NCI-H2029 treated with DMSO at 0.1 percent for 48 hours (cell line): Measurements from ENCODE around the gene CBFA2T2.
"Not testable (repeated sequence)": the region's sequence is repeated elsewhere in the genome, so short reads cannot be mapped to it uniquely, and the experiment has no call there.

Experiments used
- DNase-seq: peaks from one replicate; lab custom pipeline; 2025; lab: John Stamatoyannopoulos, UW

Gene CBFA2T2

GRCh38 chr20:33470866-33471265, 19.0 kb upstream of the CBFA2T2 start:
- no peak for DNase-seq

GRCh38 chr20:33472868-33473435, 16.9 kb upstream of the CBFA2T2 start:
- no peak for DNase-seq

DNA sequence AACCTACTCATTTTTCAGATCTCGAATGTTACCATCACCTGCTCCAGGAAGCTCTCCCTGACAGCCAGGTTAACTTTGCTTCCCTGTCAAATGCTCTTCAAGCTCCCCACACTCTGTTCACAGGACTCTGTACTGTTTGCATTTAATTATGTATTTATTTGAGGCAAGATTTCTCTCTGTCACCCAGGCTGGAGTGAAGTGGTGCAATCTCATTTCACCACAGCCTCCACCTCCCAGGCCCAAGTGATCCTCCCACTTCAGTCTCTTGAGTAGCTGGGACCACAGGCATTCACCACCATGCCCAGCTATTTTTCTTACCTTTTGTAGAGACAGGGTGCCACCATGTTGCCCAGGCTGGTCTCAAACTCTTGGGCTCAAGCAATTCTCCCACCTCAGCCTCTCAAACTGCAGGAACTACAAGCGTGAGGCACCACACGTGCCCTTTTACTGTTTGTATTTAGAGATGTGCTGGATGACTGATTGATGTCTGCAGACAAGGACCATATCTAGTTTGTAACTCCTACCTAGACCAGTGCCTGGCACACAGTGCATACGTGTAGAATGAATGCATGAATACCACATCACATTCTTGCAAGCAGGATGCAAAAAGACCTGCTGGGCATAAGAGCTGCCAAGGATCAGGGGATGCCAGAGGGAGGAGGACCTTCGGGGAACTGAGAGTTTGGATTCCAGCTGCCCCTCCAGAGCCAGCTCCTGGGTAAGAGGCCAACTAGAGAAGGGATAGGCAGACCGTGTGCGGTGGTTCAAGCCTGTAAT, 15.6 kb upstream of the CBFA2T2 start:
- DNase-seq = peak; percentile 69

DNA sequence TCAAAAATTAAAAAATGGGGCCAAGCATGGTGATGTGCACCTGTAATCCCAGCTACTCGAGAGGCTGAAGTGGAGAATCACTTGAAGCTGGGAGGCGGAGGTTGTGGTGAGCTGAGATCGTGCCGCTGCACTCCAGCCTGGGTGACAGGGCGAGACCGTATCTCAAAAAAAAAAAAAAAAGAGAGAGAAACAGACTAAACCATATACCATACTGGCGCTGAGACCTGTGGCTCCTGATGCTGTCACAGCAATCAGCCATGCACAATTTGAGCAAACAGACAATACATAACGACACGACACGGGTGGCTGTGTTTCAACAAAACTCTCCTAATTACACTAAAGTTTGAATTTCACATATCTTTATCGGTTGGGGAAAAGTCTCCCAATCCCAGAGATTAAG, 14.9 kb upstream of the CBFA2T2 start:
- peak; percentile 53 for DNase-seq

GRCh38 chr20:33475381-33476152, 14.3 kb upstream of the CBFA2T2 start:
- peak; percentile 47 for DNase-seq

GRCh38 chr20:33477386-33478234, 12.3 kb upstream of the CBFA2T2 start:
- DNase-seq = peak; percentile 79

- no peak for DNase-seq
These were observed 9.8 kb upstream of the CBFA2T2 start for GRCh38 chr20:33480048-33480447.

GRCh38 chr20:33481431-33481941, 8.4 kb upstream of the CBFA2T2 start:
- no peak for DNase-seq

DNA sequence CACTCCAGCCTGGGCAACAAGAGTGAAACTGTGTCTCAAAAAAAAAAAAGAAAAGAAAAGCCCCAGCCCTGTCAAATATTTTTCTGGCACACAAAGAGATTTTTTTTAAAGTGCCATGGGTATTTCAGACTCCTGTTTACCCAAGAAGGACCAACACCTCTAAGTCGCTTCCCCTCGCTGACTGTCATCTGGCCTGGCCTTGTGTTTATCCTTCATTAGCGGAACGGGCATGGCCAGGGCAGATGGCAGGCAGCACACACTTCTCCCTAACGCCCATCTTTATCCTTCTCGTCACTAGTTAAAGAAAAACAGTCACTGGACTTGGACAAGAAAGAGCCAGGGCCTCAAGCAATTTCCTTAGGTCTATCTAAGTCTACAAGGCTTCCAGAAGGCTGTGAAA, 7.3 kb upstream of the CBFA2T2 start:
- no peak for DNase-seq

GRCh38 chr20:33483186-33483585, 6.7 kb upstream of the CBFA2T2 start:
- not testable (repeated sequence) for DNase-seq

DNA sequence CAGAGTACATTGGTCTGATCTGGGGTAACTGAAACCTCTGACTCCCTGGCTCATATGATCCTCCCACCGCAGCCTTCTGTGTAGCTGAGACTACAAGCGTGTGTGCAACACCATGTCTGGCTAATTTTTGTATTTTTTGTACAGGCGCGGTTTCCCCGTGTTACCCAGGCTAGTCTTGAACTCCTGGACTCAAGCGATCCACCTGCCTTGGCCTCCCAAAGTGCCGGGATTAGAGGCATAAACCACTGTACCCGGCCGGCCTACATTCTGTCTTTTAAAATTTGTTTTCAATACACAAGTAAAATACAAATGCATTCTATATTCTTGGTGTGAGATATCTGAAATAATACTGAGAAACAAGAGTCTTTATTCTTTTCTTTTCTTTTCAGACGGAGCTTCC, 1.7 kb upstream of the CBFA2T2 start:
- no peak for DNase-seq

- DNase-seq = not testable (repeated sequence)
These were observed 1.0 kb upstream of the CBFA2T2 start for GRCh38 chr20:33488661-33489494.

- peak; percentile 96 for DNase-seq
These were observed 337 bp upstream of the CBFA2T2 start for GRCh38 chr20:33489495-33490022.

DNA sequence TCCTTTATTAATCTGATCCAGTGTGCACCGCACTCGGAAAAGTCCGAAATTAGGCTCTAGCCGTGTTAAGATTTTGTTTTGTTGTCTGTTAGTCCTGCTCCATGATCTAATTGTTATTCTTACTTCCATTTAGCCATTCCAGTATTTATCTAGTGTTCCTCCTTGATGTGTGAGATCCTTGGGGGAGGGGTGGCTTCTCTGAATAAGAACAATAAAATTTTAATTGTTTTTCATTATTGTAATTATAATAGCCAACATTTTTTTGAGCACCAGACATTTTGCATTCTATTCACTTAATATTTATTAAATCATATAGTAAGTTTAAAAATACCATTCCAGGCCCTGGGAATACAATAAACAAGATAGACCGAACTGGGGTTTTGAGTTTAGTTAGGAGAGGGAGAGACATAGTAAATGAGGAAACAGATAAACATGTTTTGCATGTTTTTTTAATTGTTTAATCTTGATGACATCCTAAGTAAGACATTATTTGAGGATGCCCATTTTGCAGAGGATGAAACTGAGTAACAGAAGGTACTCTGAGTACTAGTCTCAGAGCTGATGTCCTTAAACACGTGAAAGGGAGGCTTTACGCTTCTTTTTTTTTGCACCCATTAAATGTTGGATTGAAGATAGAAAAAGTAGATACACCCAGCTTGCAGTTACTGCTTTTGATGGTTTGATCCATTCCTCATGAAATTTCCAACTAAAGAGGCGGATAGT, 1.2 kb downstream of the CBFA2T2 start:
- no peak for DNase-seq

DNA sequence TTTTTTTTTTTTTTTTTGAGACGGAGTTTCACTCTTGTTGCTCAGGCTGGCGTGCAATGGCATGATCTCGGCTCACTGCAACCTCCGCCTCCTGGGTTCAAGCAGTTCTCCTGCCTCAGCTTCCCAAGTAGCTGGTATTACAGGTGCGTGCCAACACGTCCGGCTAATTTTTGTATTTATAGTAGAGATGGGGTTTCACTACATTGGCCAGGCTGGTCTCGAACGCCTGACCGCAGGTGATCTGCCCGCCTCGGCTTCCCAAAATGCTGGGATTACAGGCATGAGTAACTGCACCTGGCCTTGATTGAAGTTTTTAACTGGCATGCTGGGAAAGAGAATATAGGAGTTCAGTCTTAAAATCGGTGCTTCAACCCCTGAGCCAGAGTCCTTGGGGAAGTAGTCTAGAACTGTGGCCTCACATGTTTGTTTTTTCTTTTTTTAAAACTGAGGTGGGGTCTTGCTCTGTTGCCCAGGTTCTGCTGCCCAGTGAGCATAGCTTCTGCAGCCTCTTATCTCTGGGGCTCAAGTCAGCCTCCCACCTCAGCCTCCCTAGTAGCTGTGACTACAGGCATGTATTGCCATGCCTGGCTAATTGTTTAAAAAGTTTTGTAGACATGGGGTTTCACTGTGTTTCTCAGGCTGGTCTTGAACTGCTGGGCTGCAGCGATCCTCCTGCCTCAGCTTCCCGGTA, 3.3 kb downstream of the CBFA2T2 start:
- no peak for DNase-seq

DNA sequence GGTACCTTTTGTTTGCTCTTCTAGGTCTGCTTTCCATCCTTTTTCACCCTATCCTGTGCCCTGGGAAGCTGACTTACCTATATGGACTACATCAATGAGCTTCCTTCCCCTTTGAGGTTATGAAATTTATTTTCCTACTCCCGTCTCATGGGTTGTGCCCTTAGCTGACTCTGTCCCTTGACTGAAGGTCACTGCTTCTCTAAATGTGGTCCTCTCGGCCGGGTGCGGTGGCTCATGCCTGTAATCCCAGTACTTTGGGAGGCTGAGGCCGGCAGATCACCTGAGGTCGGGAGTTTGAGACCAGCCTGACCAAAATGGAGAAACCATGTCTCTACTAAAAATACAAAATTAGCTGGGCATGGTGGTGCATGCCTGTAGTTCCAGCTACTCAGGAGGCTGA, 6.9 kb downstream of the CBFA2T2 start:
- DNase-seq = not testable (repeated sequence)

- no peak for DNase-seq
These were observed 9.5 kb downstream of the CBFA2T2 start for GRCh38 chr20:33499355-33499754.

DNA sequence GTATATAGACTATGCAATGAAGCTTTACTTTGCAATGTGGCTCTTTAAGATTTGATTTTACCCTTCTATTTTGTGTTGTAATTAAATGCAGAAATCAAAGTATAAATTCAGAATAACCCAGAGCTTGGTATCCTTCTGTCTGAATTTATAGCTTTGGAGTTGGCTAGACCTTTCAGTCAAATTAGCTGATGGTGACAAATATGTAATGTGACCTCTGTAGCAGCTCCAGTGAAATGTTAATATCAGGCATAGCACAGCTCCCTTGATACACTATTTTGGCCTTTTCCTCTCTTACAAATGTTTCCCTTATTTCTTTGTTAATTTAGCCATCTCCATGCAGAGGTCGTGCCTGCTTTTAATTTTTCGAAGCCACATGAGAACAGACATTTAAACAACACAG, 11.1 kb downstream of the CBFA2T2 start:
- DNase-seq = no peak

DNA sequence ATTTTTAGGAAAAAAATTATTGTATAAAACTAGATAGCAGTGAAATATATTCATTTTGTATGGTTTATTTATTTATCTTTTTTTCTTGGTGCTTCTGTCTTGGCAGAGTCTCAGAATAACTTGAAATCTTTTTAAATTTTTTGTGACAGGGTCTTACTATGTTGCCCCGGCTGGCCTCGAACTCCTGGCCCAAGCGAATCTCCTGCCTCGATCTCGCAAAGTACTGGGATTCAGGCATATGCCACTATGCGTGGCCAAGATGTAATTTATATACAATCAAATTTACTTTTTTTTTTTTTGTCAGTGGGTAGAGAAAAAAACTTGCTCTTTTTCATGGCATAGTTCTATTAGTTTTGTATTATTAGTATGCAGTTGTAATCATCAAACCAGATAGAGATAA, 13.7 kb downstream of the CBFA2T2 start:
- no peak for DNase-seq
